ENCODE measurements around the gene ISCU.
A peak's percentile ranks its signal among the peaks of the same experiment; 100 is the strongest.

The ISCU gene
- 26.5 to 83.5 (median 65.9) reads per million in 18 experiments for total RNA-seq

DNA sequence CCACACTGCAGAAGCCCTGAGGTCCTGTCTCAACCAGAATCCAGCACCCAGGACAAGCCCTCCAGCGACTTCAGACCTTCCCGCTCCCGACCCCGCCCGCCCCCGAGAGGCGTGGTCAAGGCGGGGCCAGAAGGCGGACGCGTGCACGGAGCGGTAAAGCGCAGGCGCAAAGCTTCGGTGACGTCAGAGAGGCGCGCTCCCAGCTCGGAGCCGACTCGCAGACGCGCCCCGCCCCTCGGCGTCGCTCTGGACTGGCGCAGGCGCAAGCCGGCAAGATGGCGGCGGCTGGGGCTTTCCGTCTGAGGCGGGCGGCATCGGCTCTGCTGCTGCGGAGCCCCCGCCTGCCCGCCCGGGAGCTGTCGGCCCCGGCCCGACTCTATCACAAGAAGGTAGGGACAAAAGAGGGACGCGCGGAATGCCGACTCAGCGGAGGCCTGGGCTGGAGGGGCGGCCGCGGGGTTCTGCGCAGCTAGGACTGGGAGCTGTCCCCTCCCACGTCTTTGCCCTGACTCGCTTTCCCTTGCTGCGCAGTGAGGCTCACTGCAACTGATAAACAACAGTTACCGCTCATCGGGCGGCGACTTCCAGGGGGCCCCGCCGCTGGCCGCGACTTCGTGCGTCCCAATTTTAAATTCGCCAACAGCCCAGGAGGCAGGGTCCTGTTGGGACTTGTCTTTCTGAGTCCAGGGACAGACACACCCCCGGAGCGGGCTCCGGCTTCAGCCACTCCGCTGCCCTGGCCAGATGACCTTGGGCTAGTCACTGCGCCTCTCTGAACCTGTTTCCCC lies at the start of gene ISCU:
ISCU (plus strand) TSS at position 249 of the 788 bp plus-strand sequence; CDS start at position 276, 27 bp downstream.
- peak; percentile 98 to 99 for DNase-seq

DNA sequence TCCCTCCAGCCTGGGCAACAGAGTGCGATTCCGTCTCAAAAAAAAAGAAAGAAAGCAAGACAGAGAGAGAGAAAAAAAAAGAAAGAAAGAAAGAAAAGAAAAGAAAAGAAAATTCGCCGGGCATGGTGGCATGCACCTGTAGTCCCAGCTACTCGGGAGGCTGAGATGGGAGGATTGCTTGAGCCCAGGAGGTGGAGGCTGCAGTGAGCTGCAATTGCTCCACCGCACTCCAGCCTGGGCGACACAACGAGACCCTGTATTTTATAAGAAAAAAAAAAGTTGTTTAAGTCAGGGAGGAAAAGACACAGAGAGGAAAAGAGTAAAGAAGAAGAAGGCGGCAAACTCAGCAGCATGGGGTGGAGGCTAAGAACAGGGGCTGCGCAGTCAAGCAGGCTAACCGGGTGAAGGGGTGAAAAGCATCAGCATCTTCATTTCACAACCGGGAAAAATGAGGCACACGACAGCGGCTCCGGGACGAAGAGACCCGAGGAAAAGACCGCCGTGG lies 47.9 kb upstream of the ISCU start:
- DNase-seq, result no peak

DNA sequence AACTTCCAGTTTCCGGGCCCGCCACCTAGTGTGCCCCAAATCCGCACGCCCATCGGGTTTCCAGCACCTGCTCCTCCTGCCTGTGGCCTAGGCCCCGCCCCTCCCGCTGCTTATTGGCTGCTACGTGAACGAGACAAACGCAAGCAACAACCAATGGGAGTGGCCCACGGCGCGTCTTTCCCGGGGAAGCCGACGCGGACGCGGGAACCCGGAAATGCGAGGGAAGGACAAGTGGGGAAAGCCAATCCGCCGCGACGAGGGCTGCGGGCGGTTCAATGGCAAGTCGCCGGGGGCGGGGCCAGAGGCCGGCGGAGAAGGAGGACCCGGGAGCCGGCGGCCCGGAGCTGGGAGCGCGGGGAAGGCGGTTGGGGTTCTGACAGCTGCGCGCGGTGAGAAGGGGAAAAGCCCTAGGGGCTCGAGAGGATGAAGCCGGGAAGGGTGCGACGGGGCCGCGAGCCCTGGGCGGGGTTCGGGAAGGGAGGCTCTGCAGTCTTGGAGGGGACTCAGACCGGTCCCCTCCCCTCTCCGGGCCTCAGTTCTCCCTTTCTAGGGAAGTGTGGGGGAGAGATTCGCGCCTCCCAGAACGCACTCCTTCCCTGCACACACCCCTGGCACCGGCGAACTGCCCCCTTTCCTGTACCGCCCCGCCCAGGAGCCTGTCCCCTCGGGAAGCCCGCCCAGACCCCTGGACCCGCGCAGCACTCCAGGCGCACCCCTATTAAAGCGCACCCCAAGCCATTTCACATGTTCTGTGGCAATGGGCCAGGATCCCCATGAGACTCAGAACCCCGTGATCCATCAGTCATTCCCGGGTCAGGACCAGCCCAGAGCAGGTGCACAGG lies 47.2 kb upstream of the ISCU start, which contains the start of gene FICD:
FICD (plus strand) TSS at position 305 of the 842 bp plus-strand sequence. CDS start 1,696 bp downstream, outside the sequence.
- peak; percentile 99 for DNase-seq

DNA sequence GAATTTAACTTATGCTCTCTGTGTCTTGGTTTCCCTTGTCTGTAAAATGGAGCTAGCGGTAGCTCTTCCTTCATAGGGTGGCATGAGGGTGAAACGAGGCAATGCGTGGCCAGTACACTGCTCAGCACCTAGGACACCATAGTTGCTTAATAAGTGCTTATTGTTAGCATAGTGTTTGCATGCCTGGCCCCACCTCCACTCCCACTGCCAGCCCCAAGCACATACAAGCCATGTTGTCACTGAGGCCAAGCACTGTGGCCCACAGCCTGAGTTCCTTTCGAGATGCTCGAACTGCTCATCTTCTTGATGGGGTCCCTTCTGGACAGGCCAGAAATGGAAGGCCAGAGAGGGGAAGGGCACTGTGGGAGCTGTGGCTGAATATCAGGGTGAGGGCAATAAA lies 46.5 kb upstream of the ISCU start:
- peak; percentile 6 to 17 for DNase-seq

DNA sequence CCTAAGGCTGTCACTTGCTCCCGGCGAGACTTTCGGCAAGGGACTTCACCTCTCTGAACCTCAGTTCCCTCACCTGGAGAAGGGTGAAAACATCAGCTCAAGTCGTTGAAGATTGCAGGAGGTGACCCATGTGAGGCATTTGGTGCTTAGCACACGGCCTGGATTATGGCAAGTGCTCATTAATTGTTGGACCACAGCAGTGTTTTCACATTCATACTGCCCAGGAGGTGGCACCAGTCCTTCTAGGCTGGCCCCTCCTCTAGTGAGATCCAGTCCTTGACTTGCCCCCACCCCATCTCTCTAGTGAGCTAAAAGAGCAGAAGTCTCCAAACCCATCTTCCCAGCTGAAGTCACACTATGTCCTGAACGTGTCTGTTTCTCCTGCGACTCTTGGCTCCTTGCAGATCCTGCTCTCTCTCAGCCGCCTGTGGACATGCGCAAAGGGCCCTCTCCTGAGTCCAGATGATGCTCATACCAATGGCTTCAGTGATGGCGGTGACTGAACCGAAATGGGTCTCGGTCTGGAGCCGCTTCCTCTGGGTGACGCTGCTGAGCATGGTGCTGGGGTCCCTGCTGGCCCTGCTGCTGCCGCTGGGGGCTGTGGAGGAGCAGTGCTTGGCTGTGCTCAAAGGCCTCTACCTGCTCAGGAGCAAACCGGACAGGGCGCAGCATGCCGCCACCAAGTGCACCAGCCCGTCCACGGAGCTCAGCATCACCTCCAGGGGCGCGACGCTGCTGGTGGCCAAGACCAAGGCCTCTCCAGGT lies 45.7 kb upstream of the ISCU start:
- DNase-seq, result no peak

DNA sequence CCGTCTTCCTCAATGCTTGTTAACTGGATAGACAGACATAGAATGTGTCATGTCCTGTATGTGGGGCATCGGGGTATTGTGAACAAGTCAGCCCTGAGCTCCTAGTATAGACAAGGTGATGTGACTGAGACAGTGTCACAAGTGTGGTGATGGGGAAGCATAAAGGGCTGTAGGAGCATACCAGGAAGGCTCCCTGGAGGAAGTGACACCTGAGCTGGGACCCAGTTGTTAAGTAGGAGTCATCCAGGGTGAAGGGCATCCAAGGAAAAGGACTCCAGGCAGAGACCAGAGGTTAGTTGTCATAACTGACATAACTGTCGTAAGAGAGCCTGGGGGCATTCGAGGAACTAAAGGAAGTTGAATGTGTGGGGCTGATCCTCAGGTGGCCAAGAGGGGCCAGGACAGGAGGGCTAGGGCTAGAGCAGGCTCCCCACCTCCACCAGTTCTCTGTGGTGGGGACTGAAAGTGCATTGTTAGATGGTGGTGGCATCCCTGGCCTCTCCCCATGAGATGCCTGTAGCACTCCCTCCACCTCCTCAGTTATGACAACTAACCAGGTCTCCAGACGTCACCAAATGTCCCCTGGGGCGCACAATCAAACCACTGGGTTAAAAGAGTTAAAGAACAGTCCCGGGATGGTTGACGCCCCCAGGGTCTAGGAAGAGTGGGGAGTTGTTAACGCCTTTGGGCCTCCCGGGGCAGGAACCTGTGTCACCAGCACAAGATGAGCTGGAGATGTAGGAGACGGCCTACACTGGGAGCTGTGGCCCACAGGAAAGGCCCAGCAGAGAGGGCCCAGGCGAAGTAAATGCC lies 44.9 kb upstream of the ISCU start:
- no peak for DNase-seq

DNA sequence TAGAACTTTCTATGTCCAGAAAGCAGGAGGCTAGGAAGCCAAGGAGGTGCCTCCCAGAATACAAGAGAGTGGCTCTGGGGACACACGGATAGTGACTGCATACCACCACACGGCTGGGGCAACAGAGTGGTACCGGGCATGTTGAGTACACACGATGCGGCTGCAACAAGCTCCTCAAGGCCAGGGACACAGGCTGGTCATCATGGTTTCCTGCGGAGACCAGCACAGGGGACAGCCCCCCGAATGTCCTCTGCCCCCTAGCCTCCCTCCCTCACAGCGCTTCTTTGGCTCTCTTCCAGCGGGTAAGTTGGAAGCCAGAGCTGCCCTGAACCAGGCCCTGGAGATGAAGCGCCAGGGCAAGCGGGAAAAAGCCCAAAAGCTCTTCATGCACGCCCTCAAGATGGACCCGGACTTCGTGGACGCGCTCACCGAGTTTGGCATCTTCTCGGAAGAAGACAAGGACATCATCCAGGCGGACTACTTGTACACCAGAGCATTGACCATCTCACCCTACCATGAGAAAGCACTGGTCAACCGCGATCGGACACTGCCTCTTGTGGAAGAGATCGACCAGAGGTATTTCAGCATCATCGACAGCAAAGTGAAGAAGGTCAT lies 44.2 kb upstream of the ISCU start:
- DNase-seq, result no peak

DNA sequence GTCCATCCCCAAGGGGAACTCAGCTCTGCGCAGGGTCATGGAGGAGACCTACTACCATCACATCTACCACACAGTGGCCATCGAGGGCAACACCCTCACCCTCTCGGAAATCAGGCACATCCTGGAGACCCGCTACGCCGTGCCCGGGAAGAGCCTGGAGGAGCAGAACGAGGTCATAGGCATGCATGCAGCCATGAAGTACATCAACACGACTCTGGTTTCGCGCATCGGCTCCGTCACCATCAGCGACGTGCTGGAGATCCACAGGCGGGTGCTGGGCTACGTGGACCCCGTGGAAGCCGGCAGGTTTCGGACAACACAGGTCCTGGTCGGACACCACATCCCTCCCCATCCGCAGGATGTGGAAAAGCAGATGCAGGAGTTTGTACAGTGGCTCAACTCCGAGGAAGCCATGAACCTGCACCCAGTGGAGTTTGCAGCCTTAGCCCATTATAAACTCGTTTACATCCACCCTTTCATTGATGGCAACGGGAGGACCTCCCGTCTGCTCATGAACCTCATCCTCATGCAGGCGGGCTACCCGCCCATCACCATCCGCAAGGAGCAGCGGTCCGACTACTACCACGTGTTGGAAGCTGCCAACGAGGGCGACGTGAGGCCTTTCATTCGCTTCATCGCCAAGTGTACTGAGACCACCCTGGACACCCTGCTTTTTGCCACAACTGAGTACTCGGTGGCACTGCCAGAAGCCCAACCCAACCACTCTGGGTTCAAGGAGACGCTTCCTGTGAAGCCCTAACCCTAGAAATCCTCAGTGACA lies 43.5 kb upstream of the ISCU start:
- DNase-seq, result no peak

DNA sequence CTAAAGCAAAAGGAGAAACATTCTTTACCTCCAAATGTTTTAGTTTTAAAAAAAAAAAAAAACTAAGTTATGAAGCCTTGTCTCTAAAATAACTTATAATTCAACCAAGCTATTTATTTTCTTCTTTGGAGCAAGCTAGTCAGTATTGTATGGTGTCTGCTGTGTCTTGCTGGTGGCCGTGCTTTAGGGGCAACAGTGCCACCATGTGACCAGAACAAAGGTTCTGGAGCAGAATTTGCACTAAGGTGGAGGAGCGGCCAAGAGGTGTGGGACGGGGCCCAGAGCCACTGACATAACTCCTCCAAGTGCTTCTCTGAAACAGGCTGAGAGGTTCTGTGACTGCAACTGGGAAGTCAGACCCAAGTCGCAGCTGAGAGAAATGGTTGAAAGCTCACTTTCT lies 42.8 kb upstream of the ISCU start:
- no peak for DNase-seq

DNA sequence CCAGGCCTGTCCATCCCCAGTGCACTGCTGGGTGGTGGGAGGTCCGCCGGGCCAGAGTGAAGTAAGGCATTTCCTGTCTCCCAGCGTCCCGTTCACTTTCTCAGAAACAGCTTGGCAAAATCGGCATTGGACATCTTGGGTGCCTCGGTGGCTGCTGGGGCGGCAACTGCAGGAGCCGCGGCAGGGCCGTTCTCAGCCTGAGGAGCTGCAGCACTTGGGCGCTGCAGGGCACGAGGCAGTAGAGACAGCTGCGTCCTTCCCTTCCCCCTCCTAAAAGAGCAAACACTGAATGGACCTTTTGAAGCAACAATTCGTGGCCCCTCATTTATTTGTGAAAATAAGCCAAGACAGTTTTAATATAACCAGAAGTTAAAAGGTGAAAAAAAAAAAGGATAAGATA lies 39.0 kb upstream of the ISCU start:
- no peak for DNase-seq

DNA sequence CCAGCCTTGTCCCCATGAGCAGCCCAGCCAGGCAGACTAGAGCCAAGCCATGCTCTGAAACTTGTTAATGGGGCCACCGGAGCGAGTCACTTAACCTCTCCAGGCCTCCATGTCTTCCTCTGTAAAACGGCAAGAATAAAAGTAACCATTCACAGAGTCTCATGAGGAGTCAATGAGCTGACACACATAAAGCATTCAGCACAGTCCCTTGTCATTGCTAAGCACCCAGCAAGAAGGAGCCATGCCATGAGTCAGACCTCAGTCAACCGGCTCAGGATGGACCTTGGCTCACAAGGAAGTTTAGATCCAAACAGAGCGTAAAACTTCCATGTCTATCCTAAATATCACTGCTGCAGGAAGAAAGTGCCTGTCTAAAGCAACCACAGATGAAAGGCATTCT lies 36.7 kb upstream of the ISCU start:
- DNase-seq, result no peak

DNA sequence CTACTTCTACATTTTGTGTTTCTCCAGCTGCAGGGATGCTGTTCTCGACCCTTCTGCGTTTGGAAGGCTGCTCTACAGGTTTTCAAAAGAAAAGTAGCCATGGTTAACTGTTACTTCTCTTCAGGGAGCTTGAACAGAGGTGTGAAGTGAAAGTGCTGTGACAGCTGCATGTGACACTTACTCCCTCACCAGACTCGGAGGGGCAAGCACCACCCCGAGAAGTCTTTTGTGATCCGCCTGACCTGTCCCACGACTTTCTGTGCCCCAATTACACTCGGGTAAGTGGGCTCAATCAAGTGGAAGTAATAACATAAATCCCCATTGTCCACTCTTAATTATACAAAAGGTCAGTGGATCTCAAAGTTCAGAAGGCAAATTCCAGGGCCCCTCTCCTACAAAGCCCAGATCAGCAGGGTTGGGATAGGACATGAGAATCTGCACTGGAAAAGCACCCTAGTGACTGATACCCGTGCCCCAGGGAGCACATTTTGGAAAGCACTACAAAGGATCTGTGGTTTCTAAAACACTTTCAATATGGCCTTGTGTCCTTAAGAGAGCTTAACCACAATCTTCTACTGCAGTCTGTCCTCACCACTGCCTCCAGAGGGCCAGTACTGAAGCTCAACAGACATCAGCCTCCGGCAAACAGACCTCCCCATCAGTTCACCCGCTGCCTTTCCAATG lies 35.8 kb upstream of the ISCU start:
- no peak for DNase-seq

DNA sequence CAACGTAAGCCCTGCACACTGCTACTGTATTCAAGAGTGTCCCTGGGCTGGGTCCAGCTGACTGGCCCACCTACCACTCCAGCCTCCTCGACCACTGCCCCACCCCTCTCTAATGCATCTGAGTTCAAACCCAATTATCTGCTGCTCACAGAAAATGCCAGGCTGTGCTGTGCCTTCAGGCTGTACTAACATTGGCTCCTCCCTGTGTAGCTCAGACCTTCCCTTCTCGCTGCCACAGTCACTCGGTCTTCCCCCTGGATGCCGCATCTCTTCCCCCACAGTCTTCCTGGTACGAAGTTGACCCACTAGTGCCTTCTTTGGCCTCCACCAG lies 35.3 kb upstream of the ISCU start:
- no peak for DNase-seq

DNA sequence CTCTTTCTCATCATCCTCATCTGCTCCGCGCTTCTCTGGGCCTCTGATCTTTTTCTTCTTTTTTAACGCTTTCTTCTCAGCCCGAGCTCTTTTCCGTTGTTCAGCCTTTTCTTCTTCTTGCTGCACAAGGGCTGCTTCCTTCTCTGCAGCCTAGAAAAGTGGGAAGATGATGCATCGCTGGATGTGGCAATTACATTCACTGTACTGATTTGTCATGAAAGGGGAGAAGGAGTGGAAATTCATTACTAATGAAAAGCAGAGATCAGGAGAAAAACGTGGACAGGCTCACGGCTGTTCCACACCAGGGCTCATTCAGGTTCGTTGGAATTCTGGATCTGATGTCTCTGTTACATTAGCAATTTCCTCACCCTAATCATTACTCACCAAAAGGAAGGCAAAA lies 32.2 kb upstream of the ISCU start:
- DNase-seq, result peak in 1 of 2 donors; percentile 26

DNA sequence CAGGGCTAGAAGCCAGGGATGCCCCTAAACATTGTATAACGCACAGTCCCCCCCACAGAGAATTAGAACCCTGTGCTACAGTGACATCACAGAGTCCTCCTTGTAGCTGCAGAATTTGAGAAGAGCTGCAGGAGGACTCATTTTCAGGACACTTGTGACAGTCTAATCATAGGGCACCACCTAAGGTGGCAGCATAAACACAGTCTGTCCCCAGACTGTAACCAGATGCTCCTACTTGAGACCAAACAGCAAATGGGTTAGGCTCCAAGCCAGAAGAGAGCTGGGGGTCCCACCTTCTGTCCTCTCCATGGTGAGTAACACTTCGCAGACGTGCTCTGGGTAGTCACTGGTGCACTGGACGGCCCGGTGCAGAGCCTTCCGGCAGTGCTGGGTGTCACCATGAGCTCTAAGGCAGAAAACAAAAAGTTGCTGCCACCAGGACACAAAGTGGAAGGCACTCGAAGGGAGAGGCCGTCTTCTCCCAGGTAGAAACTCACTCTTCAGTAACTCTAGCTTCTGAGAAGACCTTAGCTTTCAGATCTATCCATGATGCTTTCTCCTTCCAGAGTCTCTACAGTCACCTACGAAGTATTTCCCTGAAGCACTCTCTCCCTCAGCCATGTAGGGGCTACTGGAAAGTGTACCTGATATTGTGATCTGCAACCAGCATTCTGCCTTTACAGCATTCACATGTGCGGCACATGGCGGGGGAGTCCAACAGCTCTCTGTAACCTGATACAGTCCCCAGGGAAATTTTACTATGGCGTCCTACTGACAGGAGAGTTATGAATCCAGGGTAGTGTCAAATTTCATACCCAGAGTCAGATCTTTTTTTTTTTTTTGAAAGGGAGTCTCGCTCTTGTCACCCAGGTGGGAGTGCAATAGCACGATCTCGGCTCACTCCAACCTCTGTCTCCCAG lies 30.2 kb upstream of the ISCU start:
- no peak for DNase-seq

DNA sequence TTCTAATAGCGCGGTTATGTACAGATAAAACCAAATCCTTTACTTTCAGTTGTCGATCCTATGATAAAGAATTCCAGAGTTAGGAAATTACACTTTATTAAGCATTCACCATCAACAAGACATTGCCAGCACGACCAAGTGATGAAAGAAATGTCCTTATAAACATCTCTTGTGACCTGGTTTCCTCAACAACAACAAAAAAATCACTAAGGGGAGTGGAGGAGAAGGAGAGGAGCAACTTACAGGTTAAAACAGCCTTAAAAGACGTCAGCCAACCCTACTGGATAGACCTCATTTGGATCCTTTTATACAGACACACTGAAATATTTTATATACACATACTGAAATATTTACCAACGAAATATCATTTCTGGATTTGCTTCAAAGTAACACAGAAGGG lies 24.2 kb upstream of the ISCU start:
- DNase-seq, result no peak

DNA sequence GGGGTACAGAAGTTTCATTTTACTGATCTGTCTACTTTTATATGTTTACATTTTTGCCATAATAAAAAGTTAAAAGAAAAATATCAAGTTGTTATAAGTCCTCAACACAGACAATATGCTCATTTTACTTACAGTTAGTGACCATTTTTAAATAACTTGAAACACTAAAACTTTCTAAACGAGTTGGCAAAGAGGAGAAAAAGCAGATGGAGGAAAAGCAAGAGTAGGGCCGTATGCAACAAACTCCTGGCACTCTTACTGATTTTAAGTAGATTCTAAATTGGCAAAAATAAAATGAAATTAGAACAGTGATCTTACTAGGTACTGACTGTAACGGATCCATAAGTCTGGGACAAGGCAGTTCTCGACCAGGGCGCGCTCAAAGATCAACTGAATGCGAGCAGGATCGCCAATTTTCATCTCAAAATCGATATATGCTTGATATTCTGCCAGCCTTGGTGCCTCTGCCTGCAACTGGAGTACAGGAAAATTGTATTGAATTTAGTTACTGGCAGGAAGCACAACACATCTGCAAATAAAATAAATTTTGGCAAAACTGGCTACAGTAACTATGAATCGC lies 23.7 kb upstream of the ISCU start:
- DNase-seq, result no peak

DNA sequence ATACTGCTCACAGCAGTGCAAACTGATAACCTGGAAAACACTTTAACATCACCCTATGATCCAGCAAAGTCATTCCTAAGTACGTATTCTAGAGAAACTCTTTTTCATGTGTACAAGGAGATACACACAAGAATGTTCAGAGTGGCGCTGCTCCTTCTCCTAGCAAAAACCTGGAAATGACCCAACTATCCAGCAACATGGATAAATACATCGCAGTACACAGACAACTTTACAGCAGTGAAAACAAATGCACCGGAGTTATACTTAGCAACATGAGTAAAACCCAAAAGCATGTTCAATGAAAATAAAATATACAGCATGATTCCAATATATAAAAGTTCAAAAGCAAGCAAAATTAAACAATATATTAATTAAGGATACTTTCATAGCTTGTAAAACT lies 20.1 kb upstream of the ISCU start:
- no peak for DNase-seq

DNA sequence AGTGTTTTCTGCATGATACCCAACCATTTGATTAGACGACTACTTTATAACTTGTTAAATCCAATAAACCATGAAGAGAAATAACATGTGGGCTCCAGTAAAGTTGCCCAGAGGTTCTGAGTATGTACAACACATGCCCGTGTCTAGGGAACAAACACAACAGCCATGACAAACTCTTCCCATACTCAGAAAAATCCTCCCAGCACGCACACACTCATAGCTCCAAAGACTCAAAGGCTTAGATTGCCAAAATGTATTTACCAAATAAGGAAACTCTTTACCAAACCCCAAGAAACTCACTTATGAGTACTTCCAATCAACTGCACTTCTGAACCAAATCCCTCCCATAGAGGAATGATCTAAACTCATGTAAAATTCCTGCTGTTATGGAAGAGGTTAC lies 18.7 kb upstream of the ISCU start:
- DNase-seq, result no peak

All from inflammatory macrophage (primary cell).